Measurements from ENCODE around the gene SMAD7. TPM values are rescaled to one million over a fixed set of nuclear protein-coding genes. Genes with fewer than 3 reads are reported as not detected.

SMAD7 gene
- polyA plus RNA-seq, 4 donors = 31.7 to 69.3 (median 64.3) TPM

GRCh38 chr18:48919547-48919946 lies 31.2 kb downstream of the SMAD7 start:
- DNase-seq (ENCODE audit: low read depth in 4 of 4, low spot score in 3 of 4) = no peak

DNA sequence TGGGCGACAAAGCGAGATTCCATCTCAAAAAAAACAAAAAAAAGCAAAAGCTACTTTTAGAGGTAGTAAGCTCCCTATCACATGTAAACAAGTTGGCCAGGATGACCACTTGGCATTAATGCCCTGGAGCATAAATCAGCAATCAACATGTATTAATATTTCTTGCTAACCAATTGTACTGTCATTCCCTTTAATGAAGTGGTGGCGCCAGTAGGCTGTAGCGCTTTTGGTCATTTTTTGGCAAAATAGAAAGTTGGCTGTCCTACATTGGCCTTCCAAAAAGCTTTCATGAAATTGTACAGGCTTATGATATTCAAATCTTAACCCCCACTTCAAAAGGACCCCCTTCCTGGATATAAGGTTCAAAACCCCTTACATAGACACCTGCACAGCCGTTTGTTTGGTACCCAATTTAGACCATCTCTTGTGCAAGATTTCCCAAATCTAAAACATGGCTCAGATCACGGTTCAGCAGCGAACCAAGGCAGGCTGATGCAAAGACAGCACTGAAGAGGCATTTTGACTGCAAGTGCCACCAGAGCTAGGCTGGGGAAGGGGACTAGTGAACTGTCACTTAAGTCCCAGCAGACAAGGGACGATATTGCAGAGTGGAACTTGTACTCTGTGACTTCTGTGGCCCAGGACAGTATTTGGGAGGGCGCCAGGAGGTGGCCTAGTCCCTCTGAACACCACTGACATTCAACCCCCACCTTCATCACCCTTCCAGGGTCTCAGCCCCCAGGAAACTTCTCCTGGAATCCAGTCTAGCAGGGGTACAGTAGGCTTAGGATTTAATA lies 31.9 kb downstream of the SMAD7 start:
- DNase-seq (ENCODE audit: low read depth in 4 of 4, low spot score in 3 of 4) = no peak

GRCh38 chr18:48917579-48918517 lies 32.9 kb downstream of the SMAD7 start:
- no peak for DNase-seq (ENCODE audit: low read depth in 4 of 4, low spot score in 3 of 4)

DNA sequence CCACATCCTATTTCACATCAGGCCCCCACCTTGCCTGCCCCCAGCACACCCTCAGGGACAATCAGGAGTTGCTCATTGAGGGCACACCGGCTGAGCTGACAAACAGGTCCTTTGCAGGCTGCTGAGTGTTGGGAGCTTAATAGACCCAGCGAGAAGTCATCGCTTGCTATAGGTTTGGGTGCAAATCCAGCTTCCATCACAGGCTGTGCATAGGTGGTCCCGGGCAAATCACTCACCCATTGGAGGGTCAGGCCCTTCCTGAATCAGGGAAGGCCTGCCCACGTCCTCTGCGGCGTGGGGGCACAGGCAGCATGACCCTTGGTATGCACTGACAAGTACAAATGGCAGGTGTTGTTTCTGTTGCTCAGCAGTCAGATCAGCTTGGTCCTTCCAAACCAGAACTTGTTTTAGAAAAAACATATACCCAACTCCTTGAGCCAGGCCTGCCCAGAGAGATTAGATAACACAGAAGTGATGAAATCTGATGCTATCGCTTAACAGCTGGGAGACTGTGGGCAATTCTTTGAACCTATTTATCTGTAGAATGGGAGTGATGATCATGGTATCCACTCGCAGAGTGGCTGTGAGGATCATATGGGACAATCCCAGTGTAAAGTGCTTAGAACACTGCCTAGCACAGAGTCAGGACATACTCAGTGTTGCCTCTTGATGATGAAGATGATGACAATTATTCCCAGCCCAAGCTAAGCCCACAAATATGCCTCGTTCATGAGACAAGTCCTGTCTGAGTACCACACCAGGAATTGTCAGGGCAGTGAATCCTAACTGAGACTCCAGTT lies 34.9 kb downstream of the SMAD7 start:
- no peak for DNase-seq (ENCODE audit: low read depth in 4 of 4, low spot score in 3 of 4)

- no peak for DNase-seq (ENCODE audit: low read depth in 4 of 4, low spot score in 3 of 4)
Observed at GRCh38 chr18:48914581-48915251, 36.0 kb downstream of the SMAD7 start.

DNA sequence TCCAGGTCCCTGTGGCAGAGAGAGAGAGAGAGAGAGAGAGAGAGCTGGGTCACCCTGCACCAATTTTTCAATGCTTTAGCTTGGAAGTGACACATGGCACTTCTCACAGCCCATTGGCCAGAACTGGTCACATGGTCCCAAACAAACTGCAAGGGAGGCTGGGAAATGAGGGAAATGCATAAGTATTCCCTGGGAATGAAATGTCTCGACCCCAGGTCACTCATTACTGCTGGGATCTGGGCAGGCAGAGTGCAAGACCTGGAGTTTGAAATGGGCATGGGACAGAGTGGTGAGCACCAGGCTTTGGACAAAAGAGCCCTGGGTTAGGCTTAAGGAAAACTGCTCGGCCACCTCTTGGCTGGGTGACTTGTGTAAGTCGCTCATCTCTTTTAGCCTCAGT lies 37.0 kb downstream of the SMAD7 start:
- DNase-seq (ENCODE audit: low read depth in 4 of 4, low spot score in 3 of 4) = no peak

- no peak for DNase-seq (ENCODE audit: low read depth in 4 of 4, low spot score in 3 of 4)
Observed at GRCh38 chr18:48913201-48913600, 37.6 kb downstream of the SMAD7 start.

- no peak for DNase-seq (ENCODE audit: low read depth in 4 of 4, low spot score in 3 of 4)
Observed at GRCh38 chr18:48910972-48911545, 39.7 kb downstream of the SMAD7 start.

DNA sequence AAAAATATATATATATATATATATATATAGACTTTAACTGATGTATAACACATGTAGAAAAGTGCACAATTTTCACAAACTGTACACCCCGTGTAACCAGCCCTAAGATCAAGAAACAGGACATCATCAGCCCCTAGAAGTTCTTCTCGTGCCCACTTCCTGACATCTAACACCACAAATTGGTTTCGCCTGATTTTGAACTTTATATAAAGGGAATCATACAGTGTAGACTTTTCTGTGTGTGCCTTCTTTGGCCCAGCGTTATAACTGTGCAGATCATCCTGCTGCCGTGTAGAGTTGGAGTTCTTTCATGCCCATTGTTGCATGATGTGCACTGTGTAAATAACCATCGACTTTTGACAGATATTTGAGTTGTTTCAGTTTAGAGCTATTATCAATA lies 41.0 kb downstream of the SMAD7 start:
- DNase-seq (ENCODE audit: low read depth in 4 of 4, low spot score in 3 of 4) = no peak

DNA sequence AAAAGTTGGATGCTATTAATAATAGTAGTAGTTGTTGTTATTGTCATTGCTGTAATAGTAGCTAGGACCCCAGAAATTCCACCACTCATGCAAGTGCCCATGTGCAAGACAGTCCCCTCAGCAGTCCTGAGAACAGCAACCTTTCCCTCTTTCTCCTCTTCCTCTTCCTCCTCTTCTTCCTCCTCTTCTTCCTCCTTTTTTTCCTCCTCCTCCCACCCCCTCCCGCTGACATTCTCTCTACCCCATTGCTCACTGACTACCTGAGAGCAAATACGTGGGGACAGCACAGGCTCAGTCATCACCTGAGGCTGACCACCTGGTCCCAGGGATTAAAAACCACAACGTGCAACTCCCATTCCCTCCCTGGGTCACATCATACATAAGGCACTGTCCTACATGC lies 41.8 kb downstream of the SMAD7 start:
- DNase-seq (ENCODE audit: low read depth in 4 of 4, low spot score in 3 of 4) = no peak

- no peak for DNase-seq (ENCODE audit: low read depth in 4 of 4, low spot score in 3 of 4)
Observed at GRCh38 chr18:48905513-48905912, 45.3 kb downstream of the SMAD7 start.

GRCh38 chr18:48904847-48905394 lies 45.8 kb downstream of the SMAD7 start:
- DNase-seq (ENCODE audit: low read depth in 4 of 4, low spot score in 3 of 4) = no peak

DNA sequence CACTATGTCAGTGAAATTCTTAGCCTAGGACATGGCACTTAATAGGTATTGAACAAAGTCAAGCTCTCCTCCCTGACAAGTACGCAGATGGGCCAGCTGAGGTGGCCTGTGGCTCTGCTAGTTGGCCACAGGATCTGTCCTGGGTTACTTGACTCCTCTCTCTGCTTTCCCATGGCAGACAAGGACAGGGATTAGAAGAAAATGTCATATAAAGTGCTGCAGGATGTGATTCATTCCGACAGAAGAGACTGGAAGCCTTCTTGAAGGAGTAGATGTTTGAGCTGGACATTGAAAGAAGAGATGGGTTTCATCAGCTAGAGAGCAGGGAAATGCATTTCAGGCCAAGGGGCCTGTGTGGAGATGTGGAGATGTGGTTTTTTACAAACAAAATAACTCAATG lies 46.7 kb downstream of the SMAD7 start:
- no peak for DNase-seq (ENCODE audit: low read depth in 4 of 4, low spot score in 3 of 4)

DNA sequence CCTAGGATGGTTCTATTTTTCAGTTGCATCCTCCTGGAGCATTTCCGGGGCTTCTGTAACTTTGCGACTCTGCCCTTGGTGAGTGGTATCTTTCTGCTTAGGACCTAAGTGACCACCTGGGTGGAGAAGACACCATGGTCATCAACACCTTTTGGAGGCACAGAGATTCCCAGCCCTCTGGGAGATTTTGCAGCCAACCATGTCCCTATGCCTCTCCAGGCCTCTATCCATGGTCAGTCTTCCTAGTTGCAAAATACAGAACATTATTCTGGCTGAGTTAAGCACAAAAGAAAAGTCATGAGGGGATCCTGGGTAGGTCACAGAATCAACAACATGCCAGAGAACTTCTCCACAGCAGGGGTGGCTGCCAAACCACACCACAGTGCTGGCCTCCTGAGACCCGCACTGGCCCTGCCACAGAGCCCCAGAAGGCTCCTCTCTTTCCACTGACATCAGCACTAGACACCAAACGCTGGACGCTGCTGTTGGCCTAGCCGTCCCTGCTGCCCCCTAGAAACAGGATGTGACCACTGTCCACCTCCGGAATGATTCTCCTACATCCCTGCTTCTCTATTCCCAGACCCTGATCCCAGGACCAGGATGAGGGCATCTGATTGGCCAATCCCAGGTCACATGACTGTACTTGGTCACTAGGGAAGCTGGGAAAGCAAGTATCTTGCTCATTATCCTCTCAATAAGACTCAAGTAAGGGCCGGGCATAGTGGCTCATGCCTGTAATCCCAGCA lies 47.7 kb downstream of the SMAD7 start:
- no peak for DNase-seq (ENCODE audit: low read depth in 4 of 4, low spot score in 3 of 4)

DNA sequence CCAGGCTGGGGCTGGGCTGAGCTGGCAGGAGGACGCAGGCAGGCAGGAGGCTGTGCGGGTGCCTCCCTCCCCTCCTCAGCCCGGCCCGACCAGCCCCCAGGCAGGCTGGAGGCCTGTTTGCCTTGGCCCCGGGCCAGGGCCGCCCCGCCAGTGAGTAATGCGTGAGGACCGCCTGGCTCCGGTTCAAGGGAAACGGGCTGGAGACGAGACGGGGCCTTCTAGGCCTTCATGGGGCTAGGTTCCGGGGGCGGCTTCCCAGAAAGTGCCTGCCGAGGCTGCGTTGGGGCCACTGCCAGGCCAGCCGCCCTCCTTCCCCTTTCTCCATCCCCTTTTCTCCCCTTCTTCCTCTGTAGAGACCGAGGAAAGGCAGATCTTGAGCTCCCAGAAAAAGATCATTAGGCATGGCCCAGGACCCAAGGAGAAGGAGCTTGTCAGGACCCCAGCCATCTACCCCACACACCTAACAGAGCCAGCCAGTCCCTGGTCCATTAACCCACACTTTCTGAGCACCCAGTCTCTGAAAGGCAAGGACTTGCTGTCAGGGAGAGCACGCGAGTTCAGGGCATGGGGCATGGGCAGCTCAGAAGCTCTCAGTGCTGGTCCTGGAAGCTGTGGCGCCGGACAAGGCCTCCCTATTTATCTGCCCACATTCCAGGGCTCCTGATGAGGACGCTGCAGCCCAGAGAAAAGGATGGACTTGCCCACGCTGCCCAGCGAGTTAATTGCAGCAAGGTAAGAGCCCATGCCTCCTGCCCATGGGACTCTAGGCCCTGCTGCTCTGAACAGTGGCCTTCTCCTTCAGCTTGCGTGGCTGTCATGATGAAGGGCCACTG lies 48.5 kb downstream of the SMAD7 start:
- peak in 3 of 4 donors; percentile 77 to 83 (median 80) for DNase-seq (ENCODE audit: low read depth in 4 of 4, low spot score in 3 of 4)

DNA sequence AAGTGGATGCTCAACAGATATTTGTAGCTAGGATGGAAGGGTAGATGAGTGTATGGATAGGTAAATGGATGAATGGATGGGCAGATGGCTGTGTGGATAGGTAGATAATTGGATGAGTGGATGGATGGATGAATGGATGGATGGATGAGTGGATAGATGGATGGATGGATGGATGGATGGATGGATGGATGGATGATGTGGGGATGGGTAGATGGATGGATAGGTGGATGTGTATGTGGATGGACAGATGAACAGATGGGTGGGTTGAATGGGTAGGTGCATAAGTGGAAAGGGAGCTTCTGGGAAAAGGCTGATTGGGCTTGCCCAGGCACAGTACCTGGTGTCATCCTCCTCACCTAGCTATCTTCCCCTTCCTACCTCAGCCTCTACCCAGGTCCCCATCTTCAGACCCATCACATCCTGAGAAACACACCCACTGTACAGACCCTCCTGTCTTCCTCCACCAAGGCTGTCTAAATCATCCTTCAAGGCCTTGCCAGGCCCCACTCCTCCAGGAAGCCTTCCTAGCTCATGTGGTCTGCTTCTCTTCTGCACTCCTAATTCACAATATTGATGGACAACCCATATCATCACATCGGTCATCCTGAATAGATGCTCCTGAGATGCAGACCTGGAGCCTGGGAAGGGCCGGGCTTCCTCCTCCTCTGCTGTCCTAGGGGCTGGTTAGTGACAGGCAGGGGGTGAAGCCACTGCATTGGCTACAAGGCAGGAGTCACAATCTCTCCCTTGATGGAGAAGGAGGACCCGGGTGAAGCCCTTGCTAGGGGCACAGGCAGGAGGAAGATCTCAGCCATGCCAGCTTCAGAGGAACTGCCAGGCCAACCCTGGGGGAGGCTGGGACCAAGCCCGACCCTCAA lies 49.4 kb downstream of the SMAD7 start:
- DNase-seq (ENCODE audit: low read depth in 4 of 4, low spot score in 3 of 4) = no peak

GRCh38 chr18:48900469-48900868 lies 50.3 kb downstream of the SMAD7 start:
- DNase-seq (ENCODE audit: low read depth in 4 of 4, low spot score in 3 of 4) = no peak

Measured in left renal pelvis (tissue), 4 donors.